PC-3 (cell line): ENCODE data around the gene FBRS.

Experiments
- EZH2 ChIP-seq: fragments of 300-600 bp; sonication (generic); IDR thresholded peaks from one replicate; pipeline ENCODE4 v1.6.1; 2017; ENCODE audit warnings: antibody characterized with exemption, mild to moderate bottlenecking, low read length; ENCODE audit not compliant: unreplicated experiment
- EZH2phosphoT487 ChIP-seq: fragments of 300-600 bp; sonication (generic); IDR thresholded peaks from 2 replicates; pipeline ENCODE4 v1.6.1; 2018; ENCODE audit warnings: mild to moderate bottlenecking, antibody characterized with exemption, low read length, borderline replicate concordance
- TF ChIP-seq, protein P1 (sequence below): fragments of 300-600 bp; sonication (generic); conservative IDR thresholded peaks from 2 replicates; pipeline ENCODE4 v1.5.1; 2017; ENCODE audit warnings: antibody characterized with exemption, low read depth, mild to moderate bottlenecking, low read length

DNA sequence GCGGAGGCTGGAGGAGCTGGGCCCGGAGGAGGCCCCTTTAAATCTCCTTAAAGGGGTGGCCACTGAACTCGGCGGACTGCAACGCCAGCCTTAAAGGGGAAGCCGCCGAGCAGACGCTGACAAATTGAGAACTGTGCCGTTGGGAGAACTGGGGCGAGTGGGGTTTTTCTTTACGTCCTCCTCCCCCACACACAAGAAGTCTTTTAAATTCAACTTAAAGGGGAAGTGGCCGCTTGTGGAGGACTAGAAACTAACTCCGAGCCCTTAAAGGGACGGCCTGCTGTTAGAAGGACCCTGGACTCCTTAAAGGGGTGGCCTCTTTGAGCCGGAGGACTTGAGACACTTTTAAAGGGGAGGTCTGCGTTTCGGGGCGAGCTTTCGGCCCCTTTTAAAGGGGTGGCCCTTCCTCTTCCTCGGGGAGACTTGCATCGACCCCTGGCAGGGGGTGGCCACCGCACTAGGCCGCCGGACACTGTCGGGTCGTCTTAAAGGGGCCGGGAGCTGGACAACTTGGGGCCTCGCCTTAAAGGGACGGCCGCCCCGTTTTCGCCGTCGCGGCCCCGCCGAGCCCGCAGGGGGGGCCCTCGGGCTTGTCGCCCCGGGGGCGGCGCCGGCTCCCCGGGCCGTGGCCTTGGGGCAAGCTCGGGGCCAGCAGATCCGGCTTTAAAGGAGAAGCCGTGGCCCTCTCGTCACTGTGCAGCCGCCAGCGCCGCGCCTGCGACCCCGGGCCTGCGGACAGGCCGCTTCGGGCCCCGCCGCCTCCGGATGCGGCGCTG, 688 bp downstream of the FBRS start:
- TF ChIP-seq, protein P1, sequence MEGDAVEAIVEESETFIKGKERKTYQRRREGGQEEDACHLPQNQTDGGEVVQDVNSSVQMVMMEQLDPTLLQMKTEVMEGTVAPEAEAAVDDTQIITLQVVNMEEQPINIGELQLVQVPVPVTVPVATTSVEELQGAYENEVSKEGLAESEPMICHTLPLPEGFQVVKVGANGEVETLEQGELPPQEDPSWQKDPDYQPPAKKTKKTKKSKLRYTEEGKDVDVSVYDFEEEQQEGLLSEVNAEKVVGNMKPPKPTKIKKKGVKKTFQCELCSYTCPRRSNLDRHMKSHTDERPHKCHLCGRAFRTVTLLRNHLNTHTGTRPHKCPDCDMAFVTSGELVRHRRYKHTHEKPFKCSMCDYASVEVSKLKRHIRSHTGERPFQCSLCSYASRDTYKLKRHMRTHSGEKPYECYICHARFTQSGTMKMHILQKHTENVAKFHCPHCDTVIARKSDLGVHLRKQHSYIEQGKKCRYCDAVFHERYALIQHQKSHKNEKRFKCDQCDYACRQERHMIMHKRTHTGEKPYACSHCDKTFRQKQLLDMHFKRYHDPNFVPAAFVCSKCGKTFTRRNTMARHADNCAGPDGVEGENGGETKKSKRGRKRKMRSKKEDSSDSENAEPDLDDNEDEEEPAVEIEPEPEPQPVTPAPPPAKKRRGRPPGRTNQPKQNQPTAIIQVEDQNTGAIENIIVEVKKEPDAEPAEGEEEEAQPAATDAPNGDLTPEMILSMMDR: 0 out of 2 replicates have a peak, but pooled peaks have one; percentile 17
- no peak for TF ChIP-seq EZH2
- no peak for TF ChIP-seq EZH2phosphoT487
